HCT116 (cell line): ENCODE results near the gene PDE4C. TPM values are rescaled to one million over a fixed set of nuclear protein-coding genes. Genes with fewer than 3 reads are reported as not detected.

Experiments
- ATAC-seq: fragments of 200-7000 bp; cut with Tn5 transposase; 2 replicates; pipeline ENCODE4 v1.9.1; 2020; ENCODE audit warnings: mild to moderate bottlenecking, moderate library complexity
- BruUV-seq: library from RNA; stranded (reverse); fragments of 400-500 nt; replicated peaks from 2 replicates; lab custom pipeline; 2021; lab: Mats Ljungman, UMichigan
- CTCF ChIA-PET: fragments of 300-600 bp; sonication (Branson Sonifier 250); formaldehyde crosslinking; loops from one replicate; lab custom pipeline; 2021; ENCODE audit warnings: antibody characterized with exemption; lab: Charles Lee
- POLR2A ChIA-PET: fragments of 300-600, 350-600 bp; sonication (Branson Sonifier 250); formaldehyde crosslinking; loops from one replicate; lab custom pipeline; 2021; ENCODE audit warnings: antibody characterized with exemption; lab: Charles Lee
- RAD21 ChIA-PET, 2 experiments: fragments of 300-600 bp; sonication (Branson Sonifier 250); formaldehyde crosslinking; loops; one replicate each; lab custom pipeline; 2023; ENCODE audit warnings: low total read pairs in 2 of 2; ENCODE audit not compliant: uncharacterized antibody in 2 of 2, unreplicated experiment in 2 of 2, low non-redundant PET in 1 of 2; lab: Charles Lee
- DNase-seq: peaks from one replicate; pipeline ENCODE4 v3.0.0-alpha.2; 2010; ENCODE audit warnings: low read depth, low spot score
- H2AFZ ChIP-seq: fragments of 200-600 bp; shearing (Covaris generic), sonication (generic); 2 replicates; pipeline ENCODE4 v1.6.1; 2017; ENCODE audit warnings: low read depth, mixed run types, mixed read lengths, antibody characterized with exemption, low read length; ENCODE audit not compliant: poor library complexity, severe bottlenecking
- H3K27ac ChIP-seq: 2 replicates; pipeline ENCODE4 v1.5.1; 2012; ENCODE audit warnings: low read depth, low read length
- H3K27me3 ChIP-seq: fragments of 200-600 bp; sonication (generic); 2 replicates; pipeline ENCODE4 v1.6.1; 2016; ENCODE audit warnings: mixed run types, low read length, mixed read lengths; ENCODE audit not compliant: insufficient read depth
- H3K36me3 ChIP-seq, 2 experiments: fragments of 200-500 bp in 1 of 2; fragments of 200-600 bp in 1 of 2; sonication (Bioruptor generic) in 1 of 2; sonication (generic) in 1 of 2; 2 replicates each; pipeline versions ENCODE4 v1.5.1 to v1.6.1; 2014 to 2016; ENCODE audit warnings: low read length in 2 of 2, inconsistent platforms in 1 of 2, mixed read lengths in 1 of 2, mixed run types in 1 of 2; ENCODE audit not compliant: insufficient read depth in 2 of 2, control insufficient read depth in 1 of 2
- H3K4me1 ChIP-seq, 2 experiments: fragments of 200-600 bp in 1 of 2; sonication (generic) in 1 of 2; 2 replicates each; pipeline versions ENCODE4 v1.5.1 to v1.6.1; 2012 to 2017; ENCODE audit warnings: low read length in 2 of 2, inconsistent platforms in 1 of 2, mild to moderate bottlenecking in 1 of 2, mixed read lengths in 1 of 2, mixed run types in 1 of 2, moderate library complexity in 1 of 2; ENCODE audit not compliant: insufficient read depth in 2 of 2, control insufficient read depth in 1 of 2
- H3K4me2 ChIP-seq: fragments of 200-600 bp; sonication (generic); 2 replicates; pipeline ENCODE4 v1.6.1; 2017; ENCODE audit warnings: mixed run types, low read length, mixed read lengths
- H3K4me3 ChIP-seq, 2 experiments: fragments of 200-600 bp in 1 of 2; sonication (generic) in 1 of 2; replicated peaks in 1 of 2; 2 replicates each; pipeline ENCODE4 v1.5.1; 2011 to 2016; ENCODE audit warnings: low read length in 2 of 2, control low read depth in 1 of 2, low read depth in 1 of 2, mild to moderate bottlenecking in 1 of 2, mixed read lengths in 1 of 2, mixed run types in 1 of 2
- H3K79me2 ChIP-seq: fragments of 200-600 bp; sonication (generic); 2 replicates; pipeline ENCODE4 v1.6.1; 2017; ENCODE audit warnings: mild to moderate bottlenecking, mixed run types, low read length, moderate library complexity, mixed read lengths; ENCODE audit not compliant: insufficient read depth
- H3K9ac ChIP-seq: fragments of 200-600 bp; sonication (generic); 2 replicates; pipeline ENCODE4 v1.6.1; 2016; ENCODE audit warnings: low read length, mixed read lengths
- H3K9me2 ChIP-seq: fragments of 200-600 bp; sonication (generic), shearing (Covaris generic); 2 replicates; pipeline ENCODE4 v1.6.1; 2017; ENCODE audit warnings: mixed run types, mild to moderate bottlenecking, moderate library complexity; ENCODE audit not compliant: insufficient read depth
- H3K9me3 ChIP-seq, 2 experiments: fragments of 200-500 bp in 1 of 2; fragments of 200-600 bp in 1 of 2; sonication (Bioruptor generic) in 1 of 2; sonication (generic) in 1 of 2; 2 replicates each; pipeline ENCODE4 v1.6.1; 2014 to 2017; ENCODE audit warnings: low read length in 2 of 2, mixed read lengths in 2 of 2, inconsistent platforms in 1 of 2, low read depth in 1 of 2, mild to moderate bottlenecking in 1 of 2, mixed run types in 1 of 2, moderate library complexity in 1 of 2; ENCODE audit not compliant: control insufficient read depth in 1 of 2, insufficient read depth in 1 of 2
- H4K20me1 ChIP-seq: fragments of 200-600 bp; sonication (generic), shearing (Covaris generic); 2 replicates; pipeline ENCODE4 v1.6.1; 2017; ENCODE audit warnings: mixed run types, mild to moderate bottlenecking, moderate library complexity; ENCODE audit not compliant: insufficient read depth
- CBX3 ChIP-seq: IDR thresholded peaks from 2 replicates; pipeline ENCODE4 v1.6.1; 2012; ENCODE audit warnings: low read depth
- CTCF ChIP-seq, 3 experiments: fragments of 200-600 bp in 1 of 3; sonication (generic) in 1 of 3; IDR thresholded peaks in 2 of 3; conservative IDR thresholded peaks in 1 of 3; 2 replicates each; pipeline ENCODE4 v1.5.1; 2012 to 2017; ENCODE audit warnings: low read depth in 2 of 3, low read length in 2 of 3, antibody characterized with exemption in 1 of 3, borderline replicate concordance in 1 of 3, control low read depth in 1 of 3, mild to moderate bottlenecking in 1 of 3, mixed read lengths in 1 of 3, mixed run types in 1 of 3, moderate library complexity in 1 of 3; ENCODE audit not compliant: insufficient read depth in 1 of 3
- ELF1 ChIP-seq: IDR thresholded peaks from 2 replicates; pipeline ENCODE4 v1.6.1; 2012; ENCODE audit warnings: low read depth, borderline replicate concordance
- EZH2 ChIP-seq: fragments of 200-600 bp; sonication (generic); IDR thresholded peaks from 2 replicates; pipeline ENCODE4 v1.6.1; 2017; ENCODE audit warnings: antibody characterized with exemption, mixed run types
- FOSL1 ChIP-seq: IDR thresholded peaks from 2 replicates; pipeline ENCODE4 v1.6.1; 2012; ENCODE audit warnings: low read depth
- JUND ChIP-seq: IDR thresholded peaks from 2 replicates; pipeline ENCODE4 v1.6.1; 2012
- RAD21 ChIP-seq: IDR thresholded peaks from 2 replicates; pipeline ENCODE4 v1.6.1; 2012; ENCODE audit warnings: low read depth, mild to moderate bottlenecking
- SIN3A ChIP-seq: IDR thresholded peaks from 2 replicates; pipeline ENCODE4 v1.6.1; 2012; ENCODE audit warnings: low read depth
- SP1 ChIP-seq: IDR thresholded peaks from 2 replicates; pipeline ENCODE4 v1.6.1; 2012; ENCODE audit warnings: low read depth
- SRF ChIP-seq: IDR thresholded peaks from 2 replicates; pipeline ENCODE4 v1.6.1; 2012; ENCODE audit warnings: low read depth
- TCF7L2 ChIP-seq: IDR thresholded peaks from 2 replicates; pipeline ENCODE4 v1.7.0; 2011; ENCODE audit warnings: borderline replicate concordance, inconsistent platforms; ENCODE audit not compliant: insufficient read depth, insufficient read length; ENCODE audit errors: extremely low read depth
- YY1 ChIP-seq: IDR thresholded peaks from 2 replicates; pipeline ENCODE4 v1.6.1; 2011; ENCODE audit warnings: low read length, low read depth, moderate library complexity, mild to moderate bottlenecking; ENCODE audit not compliant: insufficient replicate concordance; ENCODE audit errors: extremely low read depth
- ZBTB33 ChIP-seq: IDR thresholded peaks from 2 replicates; pipeline ENCODE4 v1.6.1; 2011; ENCODE audit warnings: mild to moderate bottlenecking, low read length, moderate library complexity; ENCODE audit not compliant: insufficient replicate concordance; ENCODE audit errors: extremely low read depth
- intact Hi-C: fragments of 100-400 bp; cut with micrococcal nuclease; formaldehyde crosslinking; loops from 2 replicates; pipeline ENCODE4 v1.10.0; 2022
- total RNA-seq: library from RNA; stranded (reverse); gene quantifications from one replicate; pipeline ENCODE4 v1.2.1, GENCODE V29; 2021; ENCODE audit not compliant: unreplicated experiment

The PDE4C gene
- total RNA-seq, 1 experiment from 2014 or later: 1.5 TPM

GRCh38 chr19:18251587-18252369, 25.5 kb upstream of the PDE4C start:
- ChIA-PET CTCF (interaction anchor here (0.5 to 7.0 kb wide), 15 partner anchors 21 to 313 kb away, joined by 3 to 106 read pairs (median 4); partner anchors contain the start of genes IQCN, LSM4, MPV17L2 and RAB3A), POLR2A (interaction anchor here (1.0 kb wide), 2 partner anchors 60 to 94 kb away, joined by 3 read pairs; no protein-coding TSS in a partner anchor), RAD21 (interaction anchor here (0.6 to 2.0 kb wide), 7 partner anchors 28 to 157 kb away, joined by 3 to 11 read pairs (median 6); partner anchors contain the start of gene RAB3A (in 1 of the 2))
- peak; percentile 84 for ATAC-seq
- H3K4me1 ChIP-seq: peaks cover 0 to 28% of the 10 kb centered on the region in 2 experiments; a peak in 2 of 4 replicates
- no peaks in the 10 kb centered on the region for H3K79me2 ChIP-seq
- no peak overlapping the region; the same call in 1 of the 2 replicates for H3K9ac ChIP-seq
- DNase-seq: peak; percentile 74
- no TSS peak for BruUV-seq
- H4K20me1 ChIP-seq: no peaks in the 10 kb centered on the region
- no peaks in the 10 kb centered on the region for H3K9me2 ChIP-seq
- TF ChIP-seq ZBTB33 (no peak), EZH2 (no peak), RAD21 (peak; percentile 99), JUND (no peak), CBX3 (0 out of 2 replicates have a peak, but pooled peaks have one; percentile 41), ELF1 (no peak), YY1 (no peak), SP1 (no peak), FOSL1 (no peak), TCF7L2 (no peak), SIN3A (no peak), SRF (no peak), CTCF (IDR thresholded peaks at IDR 0.05 in 2 of 3, conservative IDR thresholded peaks at IDR 0.05 in 1 of 3; ENCODE audit: borderline replicate concordance in 1 of 3, insufficient read depth in 1 of 3, low read depth in 2 of 3, low read length in 2 of 3) (peak; percentile 91 to 99 (median 92))
- intact Hi-C loops: loop anchor here (1.0 to 10.0 kb wide), 4 partner anchors 43 to 317 kb away; partner anchors contain the start of gene CCDC124
- H3K27ac ChIP-seq: no peak overlapping the region
- no peaks in the 10 kb centered on the region for H3K27me3 ChIP-seq
- no peak overlapping the region for H3K4me3 ChIP-seq
- H3K4me2 ChIP-seq: peak overlapping the region; percentile 65
- H2AFZ ChIP-seq: peak overlapping the region; percentile 87
- H3K9me3 ChIP-seq: no peaks in the 10 kb centered on the region
- no peaks in the 10 kb centered on the region for H3K36me3 ChIP-seq
